DOHH2 (cell line): ENCODE results near the gene SIDT2.

Experiments
- H3F3A ChIP-seq: fragments of 200-600 bp; sonication (generic), shearing (Covaris generic); 2 replicates; pipeline ENCODE4 v1.6.0; 2016; ENCODE audit warnings: antibody characterized with exemption, mild to moderate bottlenecking; ENCODE audit not compliant: control insufficient read depth, insufficient read depth
- H3K27ac ChIP-seq: fragments of 200-600 bp; sonication (generic); 2 replicates; pipeline ENCODE4 v1.5.1; 2014; ENCODE audit warnings: low read depth, mild to moderate bottlenecking, low read length, moderate library complexity
- H3K27me3 ChIP-seq: fragments of 200-600 bp; sonication (generic); 2 replicates; pipeline ENCODE4 v1.6.1; 2014; ENCODE audit warnings: mild to moderate bottlenecking, low read length, mixed read lengths; ENCODE audit not compliant: control insufficient read depth
- H3K36me3 ChIP-seq: fragments of 200-600 bp; sonication (generic); 2 replicates; pipeline ENCODE4 v1.6.1; 2014; ENCODE audit warnings: mild to moderate bottlenecking, low read length, moderate library complexity, mixed read lengths; ENCODE audit not compliant: control insufficient read depth
- H3K4me1 ChIP-seq: fragments of 200-600 bp; sonication (generic); 2 replicates; pipeline ENCODE4 v1.6.1; 2014; ENCODE audit warnings: mild to moderate bottlenecking, low read length, mixed read lengths; ENCODE audit not compliant: control insufficient read depth
- H3K4me2 ChIP-seq: fragments of 200-600 bp; sonication (generic); 2 replicates; pipeline ENCODE4 v1.6.0; 2014; ENCODE audit warnings: mild to moderate bottlenecking, low read length, moderate library complexity
- H3K4me3 ChIP-seq: fragments of 200-600 bp; sonication (generic); 2 replicates; pipeline ENCODE4 v1.5.1; 2014; ENCODE audit warnings: mild to moderate bottlenecking, low read length, mixed read lengths
- H3K79me2 ChIP-seq: fragments of 200-600 bp; sonication (generic); 2 replicates; pipeline ENCODE4 v1.6.1; 2014; ENCODE audit warnings: mild to moderate bottlenecking, low read length, mixed read lengths; ENCODE audit not compliant: control insufficient read depth
- H3K9me2 ChIP-seq: fragments of 200-600 bp; sonication (generic); replicated peaks from 2 replicates; pipeline ENCODE4 v1.6.1; 2014; ENCODE audit warnings: mild to moderate bottlenecking, low read length, mixed read lengths; ENCODE audit not compliant: control insufficient read depth
- H3K9me3 ChIP-seq: fragments of 200-600 bp; sonication (generic); 2 replicates; pipeline ENCODE4 v1.6.1; 2014; ENCODE audit warnings: antibody characterized with exemption, low read length, mixed read lengths; ENCODE audit not compliant: control insufficient read depth, insufficient read depth
- H4K20me1 ChIP-seq: fragments of 200-600 bp; sonication (generic); 2 replicates; pipeline ENCODE4 v1.6.0; 2014; ENCODE audit warnings: low read depth, mild to moderate bottlenecking, antibody characterized with exemption, low read length, moderate library complexity; ENCODE audit not compliant: control insufficient read depth, insufficient read depth
- CTCF ChIP-seq: fragments of 200-600 bp; sonication (generic); IDR thresholded peaks from one replicate; pipeline ENCODE4 v1.5.1; 2014; ENCODE audit warnings: antibody characterized with exemption, mild to moderate bottlenecking, low read depth, low read length; ENCODE audit not compliant: poor library complexity, severe bottlenecking
- EZH2phosphoT487 ChIP-seq: fragments of 200-600 bp; sonication (generic); IDR thresholded peaks from 2 replicates; pipeline ENCODE4 v1.6.1; 2017; ENCODE audit warnings: borderline replicate concordance, mild to moderate bottlenecking, antibody characterized with exemption, low read length, moderate library complexity, mixed read lengths

Gene SIDT2

GRCh38 chr11:117239295-117239694 lies 60.8 kb downstream of the SIDT2 start:
- Histone ChIP-seq H3K27ac (no peak overlapping the region), H3K4me2 (no peak overlapping the region)

More at GRCh38 chr11:117239295-117239694, 60.8 kb downstream of the SIDT2 start:
- H3K36me3 ChIP-seq: peaks cover 22% of the 10 kb centered on the region
- H3K9me3 ChIP-seq: no peaks in the 10 kb centered on the region
- H3K4me1 ChIP-seq: no peaks in the 10 kb centered on the region
- H3K4me3 ChIP-seq: no peak overlapping the region
- TF ChIP-seq EZH2phosphoT487: no peak
- TF ChIP-seq CTCF: no peak
- H3K79me2 ChIP-seq: peaks cover under 1% of the 10 kb centered on the region; the same call in 1 of the 2 replicates
- no peaks in the 10 kb centered on the region for H4K20me1 ChIP-seq
- H3F3A ChIP-seq: no peaks in the 10 kb centered on the region
- H3K9me2 ChIP-seq: no peaks in the 10 kb centered on the region
- H3K27me3 ChIP-seq: no peaks in the 10 kb centered on the region
